OCI-LY7 (cell line): ENCODE data around the gene R3HDM4.

Experiments
- CTCF ChIP-seq: fragments of 200-600 bp; sonication (generic); conservative IDR thresholded peaks from 2 replicates; pipeline ENCODE4 v1.5.1; 2014; ENCODE audit warnings: mild to moderate bottlenecking, antibody characterized with exemption, low read length, moderate library complexity, mixed read lengths
- EZH2phosphoT487 ChIP-seq: fragments of 200-600 bp; sonication (generic); IDR thresholded peaks from 2 replicates; pipeline ENCODE4 v1.6.1; 2018; ENCODE audit warnings: low read depth, borderline replicate concordance, mild to moderate bottlenecking, mixed run types, antibody characterized with exemption, low read length, moderate library complexity, mixed read lengths

- no peak for TF ChIP-seq CTCF
- TF ChIP-seq EZH2phosphoT487: no peak
Observed at GRCh38 chr19:929203-929890, 16.3 kb upstream of the R3HDM4 start.
